Measurements from ENCODE around the gene VWA3B. TPM values are rescaled to one million over a fixed set of nuclear protein-coding genes. Genes with fewer than 3 reads are reported as not detected.

VWA3B gene
- total RNA-seq, 2 experiments from 2014 or later = not detected

DNA sequence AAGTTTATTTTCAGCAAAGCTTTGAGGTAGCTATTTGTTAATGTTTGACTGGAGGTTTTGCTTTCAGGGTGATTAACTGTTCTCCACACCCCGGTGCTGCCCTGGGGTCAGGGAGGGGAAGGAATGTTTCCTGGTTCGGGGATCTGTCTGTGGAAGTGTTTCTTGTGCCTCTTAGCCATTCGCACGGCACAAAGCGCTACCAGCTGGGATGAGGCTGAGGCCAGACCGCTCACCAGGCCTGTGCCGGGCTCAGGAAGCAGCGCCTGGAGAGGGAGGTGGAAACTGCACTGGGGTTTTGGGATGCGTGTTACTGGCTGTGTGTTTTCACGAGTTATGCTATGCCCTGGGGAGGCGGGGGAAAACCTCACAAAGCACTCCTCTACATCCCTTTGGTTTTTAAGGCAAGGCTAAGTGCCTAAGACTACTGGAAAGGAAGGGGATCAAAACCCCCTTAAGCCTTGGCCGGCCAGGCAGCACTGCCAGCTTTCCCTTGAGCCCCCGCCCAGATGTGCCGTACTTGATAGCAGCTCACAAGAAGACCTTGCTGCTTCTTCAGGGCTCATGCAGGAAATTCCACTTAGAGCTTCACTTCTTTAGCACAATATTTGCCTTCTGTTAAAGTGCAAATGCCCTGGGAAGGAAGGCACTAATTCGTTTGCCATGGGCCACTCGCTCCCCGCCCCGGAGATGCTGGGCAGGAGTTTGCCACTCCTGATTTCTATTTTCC is 193.6 kb downstream of the VWA3B start:
- H3K36me3 Mint-ChIP-seq (ENCODE audit: low read depth) = no peaks in the 10 kb centered on the region
- no peaks in the 10 kb centered on the region for H3K4me1 Mint-ChIP-seq (ENCODE audit: low read depth)
- no peak overlapping the region for H3K27ac Mint-ChIP-seq
- no peak for ATAC-seq
- ChIA-PET CTCF (no interaction called here), POLR2A (no interaction called here)
- H3K4me3 Mint-ChIP-seq = no peak overlapping the region
- peaks cover 27% of the 10 kb centered on the region for H3K27me3 Mint-ChIP-seq (ENCODE audit: low read depth)
- no peak for DNase-seq
- no peaks in the 10 kb centered on the region for H3K9me3 Mint-ChIP-seq (ENCODE audit: insufficient read depth)

DNA sequence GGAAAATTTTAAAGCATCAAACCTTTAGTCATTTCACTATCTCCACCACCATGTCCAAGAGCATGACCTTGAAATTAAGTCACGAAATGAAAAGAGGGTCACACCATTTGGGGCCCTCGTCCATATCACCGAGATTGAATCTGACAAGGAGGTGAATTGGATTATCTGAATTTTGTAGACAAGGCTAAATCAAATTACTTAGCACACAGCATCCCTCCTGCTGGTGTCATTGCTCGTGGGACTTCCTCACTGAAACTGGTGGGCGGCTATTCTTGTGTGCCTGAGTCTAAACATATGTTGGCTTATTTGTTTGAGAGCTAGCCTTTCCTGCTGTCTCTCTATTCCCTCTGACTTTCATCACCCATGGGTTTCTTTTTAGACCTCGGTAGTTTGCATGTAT is 194.6 kb downstream of the VWA3B start:
- POLR2A ChIA-PET = no interaction called here
- no peaks in the 10 kb centered on the region for H3K4me1 Mint-ChIP-seq (ENCODE audit: low read depth)
- H3K36me3 Mint-ChIP-seq (ENCODE audit: low read depth) = no peaks in the 10 kb centered on the region
- peaks cover 30% of the 10 kb centered on the region for H3K27me3 Mint-ChIP-seq (ENCODE audit: low read depth)
- no peak overlapping the region for H3K4me3 Mint-ChIP-seq
- ATAC-seq (no peak), DNase-seq (no peak)
- no peaks in the 10 kb centered on the region for H3K9me3 Mint-ChIP-seq (ENCODE audit: insufficient read depth)
- no peak overlapping the region for H3K27ac Mint-ChIP-seq
- CTCF ChIA-PET = no interaction called here

DNA sequence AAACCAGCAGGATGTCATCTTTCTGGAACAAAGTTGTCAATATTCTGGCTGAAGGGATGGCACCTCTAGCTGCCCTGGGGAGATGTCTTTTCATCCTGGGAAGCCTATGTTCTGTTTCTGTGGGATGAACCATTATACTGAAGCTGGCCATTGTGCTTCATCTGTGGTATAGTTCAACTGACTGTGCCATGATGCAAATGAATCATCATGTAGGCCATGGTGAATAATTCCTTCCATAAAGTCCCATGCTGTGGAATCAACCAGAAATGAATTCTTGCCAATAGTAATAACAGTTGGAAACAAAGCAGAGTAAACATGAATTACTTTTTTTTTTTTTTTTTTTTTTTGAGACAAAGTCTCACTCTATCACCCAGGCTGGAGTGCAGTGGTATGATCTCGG is 195.1 kb downstream of the VWA3B start:
- no peak overlapping the region for H3K27ac Mint-ChIP-seq
- DNase-seq (no peak), ATAC-seq (no peak)
- H3K36me3 Mint-ChIP-seq (ENCODE audit: low read depth) = no peaks in the 10 kb centered on the region
- no peaks in the 10 kb centered on the region for H3K9me3 Mint-ChIP-seq (ENCODE audit: insufficient read depth)
- H3K27me3 Mint-ChIP-seq (ENCODE audit: low read depth) = peaks cover 34% of the 10 kb centered on the region
- CTCF ChIA-PET = no interaction called here
- no peaks in the 10 kb centered on the region for H3K4me1 Mint-ChIP-seq (ENCODE audit: low read depth)
- H3K4me3 Mint-ChIP-seq = no peak overlapping the region
- POLR2A ChIA-PET = no interaction called here

DNA sequence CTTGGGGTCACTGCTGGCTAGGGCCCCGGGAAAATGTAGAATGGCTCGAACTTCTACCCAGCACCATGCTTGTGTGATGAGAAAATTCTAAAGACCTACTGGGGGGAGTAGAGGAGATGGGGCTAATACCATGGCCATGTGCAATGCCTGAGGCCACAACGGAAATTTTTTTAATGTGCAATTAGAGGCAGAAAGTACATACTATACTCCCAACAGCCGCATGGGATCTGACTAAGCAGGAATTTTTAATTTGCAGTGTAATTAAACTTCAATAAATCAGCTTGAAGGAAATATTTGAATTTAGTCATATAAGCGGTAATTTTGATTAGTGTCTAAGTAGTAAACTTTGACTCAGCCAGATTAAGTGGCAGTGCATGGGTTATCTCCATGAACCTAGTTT is 206.1 kb downstream of the VWA3B start:
- no peaks in the 10 kb centered on the region for H3K36me3 Mint-ChIP-seq (ENCODE audit: low read depth)
- DNase-seq = no peak
- H3K4me1 Mint-ChIP-seq (ENCODE audit: low read depth) = no peaks in the 10 kb centered on the region
- H3K27ac Mint-ChIP-seq = no peak overlapping the region
- ATAC-seq = no peak
- CTCF ChIA-PET = no interaction called here
- peaks cover 24% of the 10 kb centered on the region for H3K9me3 Mint-ChIP-seq (ENCODE audit: insufficient read depth)
- no peak overlapping the region for H3K4me3 Mint-ChIP-seq
- POLR2A ChIA-PET = no interaction called here
- peaks cover 7% of the 10 kb centered on the region for H3K27me3 Mint-ChIP-seq (ENCODE audit: low read depth)

DNA sequence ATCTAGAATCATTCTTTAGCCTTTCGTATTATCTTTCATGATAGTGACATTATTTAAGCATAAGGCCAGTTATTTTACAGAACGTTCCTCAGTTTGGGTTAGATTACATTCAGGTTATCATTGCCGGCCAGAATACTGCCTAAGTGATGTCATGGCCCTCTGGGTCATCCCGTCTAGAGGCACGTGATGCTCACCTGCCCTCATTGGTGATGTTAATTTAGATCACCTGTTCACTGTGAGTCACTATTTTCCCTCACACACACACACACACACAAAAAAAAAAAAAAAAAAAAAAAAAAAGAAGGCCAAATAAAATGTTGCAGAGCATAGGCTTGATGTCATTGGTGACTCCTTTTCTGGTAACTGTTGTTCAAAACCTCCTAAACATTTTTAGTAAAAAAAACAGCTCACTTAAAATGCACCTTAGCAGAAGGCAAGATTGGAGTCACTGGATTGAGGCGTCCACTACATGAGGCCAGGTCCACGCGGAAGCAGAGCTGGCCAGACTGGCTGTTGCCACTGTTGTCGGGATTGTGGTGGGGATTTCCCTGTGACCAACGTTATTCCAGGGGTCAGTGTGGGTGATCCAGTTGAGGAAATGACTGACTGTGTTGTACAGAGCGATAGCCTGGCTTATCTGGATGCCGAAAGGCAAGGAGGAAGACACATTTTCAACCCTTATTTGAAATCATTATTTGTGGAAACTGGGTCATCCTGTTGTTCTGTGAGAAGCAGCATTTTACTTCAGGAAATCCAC is 207.1 kb downstream of the VWA3B start:
- peaks cover 20% of the 10 kb centered on the region for H3K9me3 Mint-ChIP-seq (ENCODE audit: insufficient read depth)
- CTCF ChIA-PET = no interaction called here
- ATAC-seq (no peak), DNase-seq (no peak)
- no peaks in the 10 kb centered on the region for H3K36me3 Mint-ChIP-seq (ENCODE audit: low read depth)
- no peaks in the 10 kb centered on the region for H3K4me1 Mint-ChIP-seq (ENCODE audit: low read depth)
- H3K27me3 Mint-ChIP-seq (ENCODE audit: low read depth) = peaks cover 10% of the 10 kb centered on the region
- POLR2A ChIA-PET = no interaction called here
- no peak overlapping the region for H3K27ac Mint-ChIP-seq
- H3K4me3 Mint-ChIP-seq = no peak overlapping the region

DNA sequence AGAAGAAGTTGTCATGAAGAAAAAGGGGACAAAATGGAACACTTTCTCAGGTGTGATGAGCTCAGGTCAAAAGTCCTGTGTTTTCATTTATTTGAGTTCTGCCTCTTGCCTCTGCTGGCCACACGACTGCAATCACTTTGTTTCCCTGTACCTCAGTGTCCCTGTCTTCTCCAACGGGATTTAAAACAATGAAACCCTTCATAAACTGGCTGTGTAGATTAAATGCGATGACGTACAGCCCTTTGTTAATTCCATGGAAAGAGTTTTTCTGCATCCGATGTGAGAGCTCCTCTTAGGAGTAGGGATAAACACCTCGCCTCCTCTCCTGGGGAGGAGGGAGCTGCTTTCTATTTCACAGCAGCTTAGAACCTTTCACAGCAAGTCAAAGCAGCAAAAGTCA is 207.7 kb downstream of the VWA3B start:
- peaks cover 14% of the 10 kb centered on the region for H3K9me3 Mint-ChIP-seq (ENCODE audit: insufficient read depth)
- POLR2A ChIA-PET = no interaction called here

DNA sequence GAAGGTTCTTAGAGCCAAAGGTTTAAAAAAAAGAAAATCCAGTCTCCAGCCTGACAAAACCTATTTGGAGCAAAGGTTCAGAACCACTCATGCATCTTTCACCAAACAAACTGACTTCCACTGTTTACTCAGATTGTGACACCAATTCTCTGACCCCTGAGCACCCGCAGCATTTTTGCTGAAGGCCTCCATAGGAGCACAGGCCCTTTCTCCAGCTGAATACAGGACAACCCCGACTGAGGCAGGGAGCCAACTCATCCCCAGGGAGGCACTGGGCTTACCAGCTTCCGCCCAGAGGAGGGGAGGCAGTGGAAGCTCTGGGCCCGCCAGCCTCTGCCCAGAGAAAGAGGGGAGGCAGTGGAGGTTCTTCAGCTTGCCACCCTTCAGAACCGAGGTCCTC is 208.3 kb downstream of the VWA3B start:
- DNase-seq (no peak), ATAC-seq (no peak)
- no peaks in the 10 kb centered on the region for H3K36me3 Mint-ChIP-seq (ENCODE audit: low read depth)
- no peaks in the 10 kb centered on the region for H3K4me1 Mint-ChIP-seq (ENCODE audit: low read depth)
- no peak overlapping the region for H3K27ac Mint-ChIP-seq
- no peak overlapping the region for H3K4me3 Mint-ChIP-seq
- peaks cover 8% of the 10 kb centered on the region for H3K9me3 Mint-ChIP-seq (ENCODE audit: insufficient read depth)
- CTCF ChIA-PET = no interaction called here
- POLR2A ChIA-PET = no interaction called here
- H3K27me3 Mint-ChIP-seq (ENCODE audit: low read depth) = peaks cover 13% of the 10 kb centered on the region

More for the DNA sequence above, 207.7 kb downstream of the VWA3B start:
- CTCF ChIA-PET = no interaction called here
- Mint-ChIP-seq H3K36me3 (ENCODE audit: low read depth) (no peaks in the 10 kb centered on the region), H3K27ac (no peak overlapping the region), H3K4me3 (no peak overlapping the region), H3K27me3 (ENCODE audit: low read depth) (peaks cover 13% of the 10 kb centered on the region), H3K4me1 (ENCODE audit: low read depth) (no peaks in the 10 kb centered on the region)
- no peak for DNase-seq
- ATAC-seq = no peak

DNA sequence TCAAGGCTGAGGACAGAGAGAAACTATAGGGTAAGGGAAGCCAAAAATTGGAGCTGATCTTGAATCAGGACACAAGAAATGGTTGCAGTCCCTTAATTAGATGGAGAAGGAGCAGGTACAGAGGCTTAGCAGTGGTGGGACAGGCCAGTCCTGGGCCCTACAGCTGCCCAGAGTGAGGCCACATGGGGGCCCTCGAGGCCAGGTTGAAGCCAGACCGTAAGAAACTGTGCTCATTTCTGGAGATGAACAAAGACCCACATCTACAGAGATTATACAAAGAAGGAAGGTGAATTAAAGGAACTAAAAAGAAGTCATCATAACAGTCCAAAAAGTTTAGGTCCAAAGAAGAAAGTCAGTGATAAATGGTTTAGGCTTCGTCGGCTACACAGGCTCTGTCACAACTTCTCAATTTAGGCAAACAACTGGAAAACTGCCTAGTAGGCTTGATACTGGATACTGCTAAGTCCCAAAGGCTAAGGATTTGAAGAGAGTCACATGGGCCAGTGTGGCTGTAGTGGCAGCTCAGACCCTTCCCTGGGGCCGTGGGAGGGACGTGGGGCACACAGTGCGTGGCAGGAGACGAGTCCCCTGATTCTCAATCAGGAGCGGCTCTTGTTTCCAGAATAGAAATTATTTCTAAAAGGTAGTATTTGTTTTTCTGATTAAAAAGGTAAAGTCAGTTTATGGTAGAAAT is 208.9 kb downstream of the VWA3B start:
- no peak for DNase-seq
- H3K27me3 Mint-ChIP-seq (ENCODE audit: low read depth) = peaks cover 12% of the 10 kb centered on the region
- no peak overlapping the region for H3K27ac Mint-ChIP-seq
- ChIA-PET POLR2A (no interaction called here), CTCF (no interaction called here)
- H3K36me3 Mint-ChIP-seq (ENCODE audit: low read depth) = no peaks in the 10 kb centered on the region
- peaks cover 4% of the 10 kb centered on the region for H3K9me3 Mint-ChIP-seq (ENCODE audit: insufficient read depth)
- no peak for ATAC-seq
- no peak overlapping the region for H3K4me3 Mint-ChIP-seq
- no peaks in the 10 kb centered on the region for H3K4me1 Mint-ChIP-seq (ENCODE audit: low read depth)

DNA sequence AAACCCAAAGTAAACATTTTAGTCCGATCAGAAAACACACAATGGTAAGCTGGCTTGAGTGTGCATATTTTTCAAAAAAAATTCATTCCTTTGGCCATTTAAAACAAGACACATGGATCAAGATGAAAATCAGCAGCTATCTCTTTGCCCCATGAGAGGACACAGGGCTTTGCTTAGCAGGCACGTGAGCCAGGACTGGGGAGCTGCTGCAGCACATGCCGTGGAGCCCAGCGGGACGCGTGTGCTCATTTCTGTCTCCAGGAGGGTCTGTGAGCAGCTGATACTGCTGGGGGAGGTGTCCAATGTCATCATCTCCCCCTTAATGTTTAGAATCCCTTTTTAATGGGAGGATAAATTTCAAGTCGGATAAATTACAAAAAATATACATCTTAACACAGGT is 209.5 kb downstream of the VWA3B start:
- DNase-seq (no peak), ATAC-seq (no peak)
- Mint-ChIP-seq H3K27me3 (ENCODE audit: low read depth) (peaks cover 10% of the 10 kb centered on the region), H3K4me3 (no peak overlapping the region), H3K36me3 (ENCODE audit: low read depth) (no peaks in the 10 kb centered on the region), H3K27ac (no peak overlapping the region), H3K9me3 (ENCODE audit: insufficient read depth) (no peaks in the 10 kb centered on the region), H3K4me1 (ENCODE audit: low read depth) (no peaks in the 10 kb centered on the region)
- ChIA-PET CTCF (no interaction called here), POLR2A (no interaction called here)

DNA sequence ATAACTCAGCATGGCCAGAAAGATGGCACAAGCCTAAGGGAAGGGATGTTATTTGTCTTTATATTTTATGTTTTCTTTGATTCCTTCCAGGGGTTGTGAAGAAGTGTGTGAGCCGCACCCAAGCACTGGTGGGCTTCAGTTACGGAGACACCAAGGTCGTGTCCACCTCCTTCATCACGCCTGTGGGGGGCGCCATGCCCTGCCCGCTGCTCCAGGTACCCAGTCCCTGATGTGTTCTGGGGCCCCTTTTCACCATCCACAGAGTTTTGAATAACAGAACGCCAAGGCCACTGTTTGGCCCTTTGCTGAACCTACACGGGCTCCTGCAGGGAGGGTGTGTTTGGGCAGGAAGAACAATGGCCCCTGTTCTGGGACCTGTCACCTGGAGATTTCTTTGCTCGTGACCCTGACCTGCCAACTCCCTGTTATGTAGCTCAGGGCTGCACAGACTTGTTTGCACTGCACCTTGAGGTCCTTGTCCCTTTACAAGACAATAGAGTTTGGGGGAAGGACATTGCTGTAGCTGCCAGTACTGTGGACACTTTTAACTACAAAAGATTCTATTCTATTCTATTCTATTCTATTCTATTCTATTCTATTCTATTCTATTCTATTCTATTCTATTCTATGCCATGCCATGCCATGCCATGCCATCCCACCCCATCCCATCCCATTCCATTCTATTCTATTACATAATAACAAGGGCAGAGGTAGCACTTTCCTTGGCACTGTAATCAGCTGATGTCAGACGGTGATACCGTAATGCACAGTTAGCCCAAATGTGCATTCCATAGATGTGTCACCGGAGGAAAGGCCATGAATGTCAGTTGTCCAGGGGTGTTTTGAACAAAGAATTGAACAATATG is 211.1 kb downstream of the VWA3B start:
- Mint-ChIP-seq H3K9me3 (ENCODE audit: insufficient read depth) (no peaks in the 10 kb centered on the region), H3K36me3 (ENCODE audit: low read depth) (no peaks in the 10 kb centered on the region), H3K27me3 (ENCODE audit: low read depth) (peaks cover 13% of the 10 kb centered on the region), H3K4me3 (no peak overlapping the region), H3K27ac (no peak overlapping the region), H3K4me1 (ENCODE audit: low read depth) (no peaks in the 10 kb centered on the region)
- no peak for DNase-seq
- ATAC-seq = no peak
- ChIA-PET CTCF (no interaction called here), POLR2A (no interaction called here)

DNA sequence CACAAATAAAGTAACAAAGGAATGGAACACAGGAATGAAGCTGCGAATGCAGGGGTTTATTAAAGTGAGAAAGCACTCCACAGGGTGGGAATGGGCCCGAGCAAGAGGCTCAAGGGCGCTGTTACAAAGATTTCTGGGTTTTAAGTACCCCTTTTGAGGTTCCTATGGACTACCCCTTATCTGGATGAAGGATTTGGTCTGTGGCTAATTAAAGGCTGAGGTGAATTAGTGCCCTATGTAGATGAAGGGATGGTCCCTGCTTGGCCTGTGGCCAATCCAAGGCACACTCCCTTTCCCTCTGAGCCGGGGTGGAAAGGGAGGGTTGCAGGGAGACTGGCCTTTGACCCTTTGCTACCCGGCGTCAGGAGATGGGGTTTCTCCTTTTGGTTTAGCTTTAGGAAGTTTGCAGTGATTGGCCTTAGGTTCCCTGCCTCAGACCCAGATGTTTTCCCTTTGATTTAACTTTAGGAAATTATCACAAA is 211.8 kb downstream of the VWA3B start:
- ChIA-PET POLR2A (no interaction called here), CTCF (no interaction called here)
- Mint-ChIP-seq H3K36me3 (ENCODE audit: low read depth) (no peaks in the 10 kb centered on the region), H3K4me1 (ENCODE audit: low read depth) (no peaks in the 10 kb centered on the region), H3K9me3 (ENCODE audit: insufficient read depth) (no peaks in the 10 kb centered on the region), H3K27me3 (ENCODE audit: low read depth) (peaks cover 12% of the 10 kb centered on the region), H3K27ac (no peak overlapping the region), H3K4me3 (no peak overlapping the region)
- no peak for ATAC-seq
- no peak for DNase-seq
